NOMO-1 treated with DMSO at 0.1 percent for 48 hours (cell line): ENCODE measurements around the gene UBA3.

Source experiments
- DNase-seq: peaks from one replicate; lab custom pipeline; 2025; ENCODE audit not compliant: unreplicated experiment; lab: John Stamatoyannopoulos, UW

The UBA3 gene

DNA sequence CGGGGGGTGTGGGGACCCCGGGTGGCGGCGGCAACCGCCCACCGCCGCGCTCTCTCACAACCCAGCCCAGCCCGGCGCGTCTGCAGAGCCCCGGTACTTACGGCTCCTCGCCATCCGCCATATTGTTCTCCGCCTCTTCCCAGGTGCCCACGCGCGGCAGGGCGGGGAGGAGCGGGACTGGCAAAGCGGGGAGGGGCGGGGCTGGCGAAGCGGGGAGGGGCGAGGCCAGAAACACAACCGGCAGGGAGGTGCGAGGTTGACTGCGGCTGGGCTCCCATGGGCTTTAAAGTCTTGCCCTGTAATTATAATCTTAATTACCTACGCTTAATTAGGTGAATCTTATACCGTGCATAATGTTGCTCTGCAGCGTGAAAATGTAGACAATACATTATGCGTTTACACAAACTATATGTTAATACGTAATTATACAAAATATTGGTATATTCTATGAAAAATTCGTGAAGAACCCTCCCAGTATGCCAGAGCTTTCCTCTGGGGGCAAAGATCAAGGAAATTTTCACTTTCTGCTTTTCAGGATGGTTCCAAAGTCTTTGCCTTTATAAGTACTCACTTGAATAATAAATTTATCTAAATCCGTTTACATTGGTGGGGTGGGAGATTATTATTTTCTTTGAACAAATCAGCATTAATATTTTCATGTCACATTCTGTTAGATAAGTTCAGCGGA, at the start of gene UBA3:
Gene UBA3, minus strand, starts transcription at position 133 of the 688 bp plus-strand sequence. Its CDS starts 12 bp downstream, at position 121.
- peak; percentile 89 for DNase-seq

DNA sequence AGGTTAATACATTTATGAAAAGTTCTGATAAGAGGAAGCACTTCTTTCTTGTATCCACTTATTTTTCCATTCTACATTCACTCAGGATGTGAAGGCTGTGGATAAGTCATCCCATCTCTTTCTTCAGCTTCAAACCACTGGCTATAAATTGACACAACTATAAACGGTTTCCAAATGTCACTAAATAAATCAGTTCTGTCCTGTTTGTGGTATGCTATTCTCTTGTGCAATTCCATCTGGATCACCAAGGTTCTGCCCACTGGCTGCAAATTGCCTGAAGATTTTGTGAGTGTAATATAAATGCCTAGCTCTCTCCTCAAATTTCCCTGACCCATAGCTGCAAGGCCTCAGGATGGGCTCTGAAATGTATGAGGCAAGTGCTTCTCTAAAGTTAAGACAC, 49.4 kb upstream of the UBA3 start:
- DNase-seq, result no peak

- no peak for DNase-seq
Observed at GRCh38 chr3:69128509-69128908, 48.3 kb upstream of the UBA3 start.

DNA sequence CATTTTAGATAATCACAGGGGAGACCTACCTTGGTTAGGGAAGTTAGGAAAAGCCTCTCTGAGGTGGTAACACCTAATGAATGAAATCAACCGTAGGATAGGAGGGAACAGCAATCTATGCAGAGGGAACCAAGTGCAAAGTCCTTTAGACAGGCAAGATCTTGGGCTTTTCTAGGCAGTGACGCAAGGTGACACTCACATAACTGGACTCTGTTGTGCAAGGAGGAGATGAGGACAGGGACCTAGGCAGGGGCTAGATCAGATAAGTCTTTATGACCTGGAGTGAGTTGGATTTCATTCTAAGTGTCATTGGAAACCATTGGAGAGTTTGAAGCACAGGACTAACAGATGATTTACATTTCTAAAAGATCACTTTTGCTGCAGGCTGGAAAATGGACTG, 46.8 kb upstream of the UBA3 start:
- DNase-seq, result no peak

GRCh38 chr3:69126216-69126615, 46.1 kb upstream of the UBA3 start:
- DNase-seq, result no peak

DNA sequence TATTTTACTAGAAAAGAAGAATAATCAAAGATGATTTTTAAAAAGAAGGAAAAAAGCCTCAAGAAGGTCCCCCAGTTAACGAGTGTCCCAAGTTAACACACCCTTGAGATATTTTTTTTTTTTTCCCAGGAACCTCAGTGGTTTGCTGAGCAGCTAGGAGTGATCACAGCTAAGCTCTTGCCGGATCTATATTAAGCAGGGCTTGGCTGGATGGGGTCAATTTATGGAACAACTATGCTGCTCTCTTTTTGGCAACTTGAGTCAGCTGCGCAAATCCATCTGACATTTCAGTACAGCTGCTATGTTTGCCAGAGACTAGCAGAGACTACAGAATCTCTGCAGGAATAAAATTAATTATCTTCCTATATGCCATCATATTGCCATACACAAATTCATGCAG, 42.2 kb upstream of the UBA3 start, which contains the start of gene LMOD3:
Gene LMOD3, minus strand, starts transcription at position 193 of the 400 bp plus-strand sequence. CDS start 209 bp downstream, outside the sequence.
- no peak for DNase-seq

- DNase-seq, result peak; percentile 38
Observed at GRCh38 chr3:69121950-69122349, 41.8 kb upstream of the UBA3 start.

GRCh38 chr3:69121513-69121912, 41.3 kb upstream of the UBA3 start:
- no peak for DNase-seq

- DNase-seq, result peak; percentile 76
Observed at GRCh38 chr3:69120879-69121464, 40.8 kb upstream of the UBA3 start.

DNA sequence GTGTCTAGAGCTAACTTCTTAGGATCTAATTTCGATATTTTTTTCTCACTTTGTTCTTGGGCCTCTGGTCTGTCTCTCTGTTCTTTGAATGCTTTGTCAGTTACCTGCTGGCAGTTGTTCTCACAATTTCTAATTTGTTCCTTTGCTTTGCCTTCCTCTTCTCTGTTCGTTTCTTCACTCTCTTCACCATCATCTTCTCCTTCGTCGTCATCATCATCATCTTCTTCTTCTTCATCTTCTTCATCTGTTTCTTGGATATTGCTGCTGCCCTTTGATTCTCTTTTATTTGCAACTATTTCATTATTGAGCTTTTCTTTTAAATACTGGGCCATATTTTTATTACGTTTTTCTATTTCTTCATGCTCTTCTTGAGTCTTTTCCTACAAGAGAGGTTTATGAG, 39.5 kb upstream of the UBA3 start:
- DNase-seq, result no peak

GRCh38 chr3:69119138-69119537, 39.0 kb upstream of the UBA3 start:
- DNase-seq, result no peak

GRCh38 chr3:69118555-69118954, 38.4 kb upstream of the UBA3 start:
- DNase-seq, result no peak

DNA sequence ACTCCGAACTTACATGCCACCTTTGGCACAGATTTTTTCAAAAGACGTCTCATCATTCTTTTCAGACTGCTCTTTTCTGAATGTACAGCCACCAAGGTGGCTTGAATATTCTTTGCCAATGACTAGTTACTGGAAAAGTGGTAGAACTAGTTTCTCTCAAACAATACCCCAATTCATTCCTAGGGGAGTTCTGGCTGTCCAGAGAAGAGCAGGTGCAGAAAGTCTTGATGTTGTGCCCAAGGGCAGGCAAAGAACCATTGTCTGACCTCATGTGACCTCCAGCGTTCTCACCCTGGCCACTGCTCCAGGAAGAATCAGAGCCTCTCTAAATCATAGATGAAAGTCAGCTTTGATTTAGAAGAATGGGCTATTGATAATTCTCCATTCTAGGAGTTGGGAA, 36.7 kb upstream of the UBA3 start:
- no peak for DNase-seq

GRCh38 chr3:69116162-69116561, 36.0 kb upstream of the UBA3 start:
- no peak for DNase-seq

DNA sequence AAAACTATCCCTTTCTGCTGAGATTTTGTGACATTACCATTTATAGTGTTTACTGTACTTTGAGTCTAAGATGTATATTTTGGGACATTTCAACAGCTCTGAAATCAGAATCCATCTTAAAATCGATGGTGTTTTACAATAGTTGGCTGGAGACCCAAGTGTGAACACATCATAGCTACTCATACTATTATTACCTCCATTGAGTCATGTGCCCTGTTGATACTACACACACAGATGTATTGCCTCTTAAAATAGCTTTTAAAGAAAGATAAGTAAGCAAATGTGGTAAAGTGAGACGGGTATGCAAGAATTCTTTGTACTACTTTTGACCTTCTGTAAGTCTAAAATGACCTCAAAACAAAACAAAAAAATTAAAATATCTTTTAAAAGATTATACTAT, 35.6 kb upstream of the UBA3 start:
- no peak for DNase-seq

DNA sequence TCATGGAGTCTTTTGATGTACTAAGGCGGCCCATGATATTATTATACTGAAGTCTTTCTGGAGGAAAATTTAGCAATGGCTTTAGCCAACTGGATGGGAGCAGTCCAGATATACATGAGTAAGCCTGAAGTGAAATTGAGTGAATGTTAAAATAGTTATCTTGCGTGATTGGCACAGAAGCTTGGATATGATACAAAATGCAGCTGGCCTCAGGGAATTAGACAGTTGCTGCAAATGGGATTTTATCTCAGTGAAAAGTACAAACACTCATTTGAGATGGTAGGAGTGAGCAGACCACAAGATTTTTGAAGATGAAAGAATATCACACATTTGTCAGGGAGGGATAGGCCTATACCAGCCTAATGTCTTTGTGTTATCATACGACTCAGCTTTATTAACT, 33.4 kb upstream of the UBA3 start:
- DNase-seq, result no peak

DNA sequence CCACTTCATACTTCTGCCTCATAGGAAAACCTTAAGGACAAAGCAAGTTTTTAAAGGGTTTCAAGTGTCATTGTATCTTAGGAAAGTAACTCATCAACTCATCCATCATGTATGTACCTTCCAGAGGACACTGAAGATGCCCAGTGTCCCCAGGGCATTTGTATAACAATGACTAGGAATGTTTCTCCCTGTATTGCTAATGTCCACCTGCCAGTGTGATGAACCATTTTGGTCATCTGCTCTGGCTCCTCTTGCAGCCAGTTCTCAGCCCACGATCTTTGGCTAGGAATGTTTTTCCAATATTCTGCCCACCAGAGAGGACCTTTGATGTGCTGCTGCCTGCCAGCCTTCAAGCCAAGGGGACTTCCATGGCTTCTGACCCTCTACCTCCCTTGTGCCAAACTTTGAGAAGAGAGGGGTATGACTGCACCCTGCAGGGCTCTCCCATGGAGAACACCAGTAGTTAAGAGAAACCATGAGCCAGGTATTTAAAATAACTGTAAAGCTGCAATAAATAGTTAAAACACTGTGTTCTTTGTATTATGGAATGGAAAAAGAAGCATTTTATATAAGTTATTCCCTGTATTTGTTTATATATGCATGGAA, 30.9 kb upstream of the UBA3 start:
- no peak for DNase-seq

DNA sequence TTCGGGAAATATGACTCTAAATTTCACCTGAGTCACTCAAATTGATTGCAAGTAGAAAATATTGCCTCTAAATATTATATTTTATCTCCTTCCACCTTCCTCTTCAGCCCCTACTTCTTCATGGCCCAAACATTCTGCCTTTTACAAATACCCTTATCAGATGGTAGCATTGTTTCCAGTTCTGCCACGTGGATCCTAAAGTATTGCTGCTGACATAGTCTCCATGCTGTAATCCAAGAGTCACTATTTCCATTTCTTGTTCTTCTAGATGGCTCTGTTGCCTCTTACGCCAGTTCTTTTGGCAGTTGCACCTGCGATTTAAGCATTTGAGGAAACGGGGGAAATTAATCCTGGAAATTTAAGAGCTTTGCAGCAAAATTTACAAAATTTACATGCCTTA, 28.6 kb upstream of the UBA3 start:
- no peak for DNase-seq

- no peak for DNase-seq
Observed at GRCh38 chr3:69107841-69108240, 27.7 kb upstream of the UBA3 start.

DNA sequence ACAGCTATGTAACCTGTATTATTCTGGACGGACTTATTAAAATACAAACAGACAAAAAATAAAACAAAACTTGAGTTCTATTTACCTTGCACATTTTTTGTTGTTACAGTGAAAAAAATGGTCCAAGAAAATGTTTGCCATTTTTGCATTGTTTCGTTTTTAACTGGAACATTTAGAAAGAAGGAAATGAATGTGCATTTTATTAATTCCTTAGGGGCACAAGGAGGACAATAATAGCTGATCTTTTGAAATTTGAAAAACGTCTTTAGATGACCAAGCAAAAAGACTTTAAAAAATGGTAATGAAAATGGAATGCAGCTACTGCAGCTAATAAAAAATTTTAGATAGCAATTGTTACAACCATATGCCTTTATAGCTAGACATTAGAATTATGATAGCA, 25.2 kb upstream of the UBA3 start:
- DNase-seq, result no peak

GRCh38 chr3:69104586-69104985, 24.4 kb upstream of the UBA3 start:
- DNase-seq, result no peak

DNA sequence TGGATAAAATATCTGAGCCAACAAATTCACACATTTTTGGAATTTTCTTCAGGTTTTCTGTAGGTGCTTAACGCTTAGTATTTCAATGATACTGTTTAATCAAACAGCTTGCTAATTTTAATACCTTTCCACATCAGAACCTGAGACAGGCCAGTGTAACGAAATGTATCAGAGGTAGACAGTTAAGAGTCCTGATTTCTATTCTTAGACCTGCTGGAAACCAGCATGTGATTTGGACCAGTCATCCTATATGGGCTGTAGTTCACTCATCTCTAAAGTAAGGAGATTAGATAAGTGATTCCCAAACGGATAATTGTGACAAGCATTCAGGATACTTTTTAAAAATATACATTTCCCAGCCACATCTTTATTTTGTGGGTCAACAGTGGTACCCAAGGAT, 23.0 kb upstream of the UBA3 start:
- no peak for DNase-seq
